ENCODE data around the gene PTPRT. TPM values are rescaled to one million over a fixed set of nuclear protein-coding genes. Genes with fewer than 3 reads are reported as not detected.

PTPRT gene
- polyA plus RNA-seq, 1 of the 3 experiments (the other 2 are of a cell fraction), result not detected

GRCh38 chr20:43040427-43040826 lies 149.3 kb downstream of the PTPRT start:
- no peak for DNase-seq

GRCh38 chr20:43037605-43038309 lies 151.9 kb downstream of the PTPRT start:
- Histone ChIP-seq H3K4me1 (ENCODE audit: control insufficient read depth in 1 of 2, insufficient read depth in 2 of 2, low read depth in 1 of 2, low read length in 1 of 2) (no peaks in the 10 kb centered on the region; a peak in 1 of 4 replicates), H3K36me3 (replicated peaks in 1 of 2; ENCODE audit: control insufficient read depth in 1 of 2, insufficient read depth in 2 of 2, low read length in 1 of 2) (no peaks in the 10 kb centered on the region), H3K4me2 (no peak overlapping the region), H3K79me2 (ENCODE audit: insufficient read depth) (no peaks in the 10 kb centered on the region), H3F3A (replicated peaks; ENCODE audit: insufficient read depth) (no peaks in the 10 kb centered on the region), H2AFZ (ENCODE audit: low read depth) (no peak overlapping the region), H3K9me2 (no peaks in the 10 kb centered on the region), H3K4me3 (ENCODE audit: low read depth in 2 of 2, low read length in 1 of 2) (no peak overlapping the region), H3K27me3 (ENCODE audit: insufficient read depth) (no peaks in the 10 kb centered on the region), H3K9ac (no peak overlapping the region), H3K27ac (ENCODE audit: low read depth in 2 of 2, low read length in 1 of 2) (no peak overlapping the region), H3K9me3 (no peaks in the 10 kb centered on the region), H4K20me1 (ENCODE audit: insufficient read depth) (no peaks in the 10 kb centered on the region)
- no peak for DNase-seq
- ChIA-PET POLR2A (no interaction called here), CTCF (no interaction called here)
- 21% methylated on average over 6 of the region's 6 CpGs for WGBS (ENCODE audit: low lambda C conversion rate)
- TF ChIP-seq USF1 (IDR thresholded peaks at IDR 0.05; ENCODE audit: borderline replicate concordance, low read depth) (no peak), PBX3 (IDR thresholded peaks at IDR 0.05) (no peak), RFX5 (IDR thresholded peaks at IDR 0.05; ENCODE audit: low read length) (no peak), TCF12 (IDR thresholded peaks at IDR 0.05) (no peak), POLR2AphosphoS5 (IDR thresholded peaks at IDR 0.05; ENCODE audit: low read depth, low read length) (no peak), RAD21 (IDR thresholded peaks at IDR 0.05; ENCODE audit: low read length) (no peak), EZH2phosphoT487 (IDR thresholded peaks at IDR 0.05; ENCODE audit: borderline replicate concordance, low read depth) (no peak), MAX (IDR thresholded peaks at IDR 0.05; ENCODE audit: low read depth) (no peak), ELF1 (IDR thresholded peaks at IDR 0.05) (no peak), GATA2 (CRISPR knock-in tag; IDR thresholded peaks at IDR 0.05) (no peak), TAF1 (IDR thresholded peaks at IDR 0.05; ENCODE audit: borderline replicate concordance, low read depth, low read length) (no peak), JUND (IDR thresholded peaks at IDR 0.05) (no peak)

More at GRCh38 chr20:43040427-43040826, 149.3 kb downstream of the PTPRT start:
- TF ChIP-seq IRF3 (IDR thresholded peaks at IDR 0.05; ENCODE audit: low read depth, low read length) (no peak), REST (IDR thresholded peaks at IDR 0.05; ENCODE audit: low read depth, low read length) (peak; percentile 70; the same call in 1 of the 2 replicates)
- H3K9me2 ChIP-seq, result no peaks in the 10 kb centered on the region
- H4K20me1 ChIP-seq (ENCODE audit: insufficient read depth), result no peaks in the 10 kb centered on the region
- no peaks in the 10 kb centered on the region; a peak in 1 of 4 replicates for H3K4me1 ChIP-seq (ENCODE audit: control insufficient read depth in 1 of 2, insufficient read depth in 2 of 2, low read depth in 1 of 2, low read length in 1 of 2)
- H3K27me3 ChIP-seq (ENCODE audit: insufficient read depth), result no peaks in the 10 kb centered on the region
- ChIA-PET CTCF (no interaction called here), POLR2A (no interaction called here)
- H3K36me3 ChIP-seq (replicated peaks in 1 of 2; ENCODE audit: control insufficient read depth in 1 of 2, insufficient read depth in 2 of 2, low read length in 1 of 2), result no peaks in the 10 kb centered on the region
- H3K9me3 ChIP-seq, result no peaks in the 10 kb centered on the region
- no peaks in the 10 kb centered on the region for H3F3A ChIP-seq (replicated peaks; ENCODE audit: insufficient read depth)
- H3K27ac ChIP-seq (ENCODE audit: low read depth in 2 of 2, low read length in 1 of 2), result no peak overlapping the region
- 31% methylated on average over 6 of the region's 6 CpGs for WGBS (ENCODE audit: low lambda C conversion rate)
- H3K9ac ChIP-seq, result no peak overlapping the region
- no peak overlapping the region for H2AFZ ChIP-seq (ENCODE audit: low read depth)
- H3K79me2 ChIP-seq (ENCODE audit: insufficient read depth), result no peaks in the 10 kb centered on the region
- no peak overlapping the region for H3K4me2 ChIP-seq
- H3K4me3 ChIP-seq (ENCODE audit: low read depth in 2 of 2, low read length in 1 of 2), result no peak overlapping the region

Data from SK-N-SH (cell line).